Omental fat pad (tissue), 4 donors: ENCODE data around the gene CLEC16A. TPM values are rescaled to one million over a fixed set of nuclear protein-coding genes. Genes with fewer than 3 reads are reported as not detected.
"Not testable (repeated sequence)": the region's sequence is repeated elsewhere in the genome, so short reads cannot be mapped to it uniquely, and the experiment has no call there.

Source experiments
- ATAC-seq: fragments of 150-250 bp; one replicate; pipeline ENCODE4 v1.9.1; 2016; ENCODE audit warnings: mild to moderate bottlenecking, moderate library complexity; ENCODE audit not compliant: low FRiP score
- DNase-seq: peaks from one replicate; pipeline ENCODE4 v3.0.0-alpha.2; 2019; ENCODE audit warnings: low spot score
- total RNA-seq, 4 donors: library from RNA; depleted of rRNA; stranded (reverse); fragments of >200 nt; gene quantifications; one replicate each; pipeline ENCODE4 v1.1.0, GENCODE V29; 2016
- TF ChIP-seq, protein P1 (sequence below), 3 donors: fragments of 450-650 bp; IDR thresholded peaks; one replicate each; pipeline ENCODE4 v1.5.1; 2016 to 2017; ENCODE audit warnings: antibody characterized with exemption in 3 of 3, mild to moderate bottlenecking in 3 of 3, moderate library complexity in 2 of 3

CLEC16A gene
- total RNA-seq, 4 donors from 2014 or later = 24.0 to 36.9 (median 29.5) TPM

DNA sequence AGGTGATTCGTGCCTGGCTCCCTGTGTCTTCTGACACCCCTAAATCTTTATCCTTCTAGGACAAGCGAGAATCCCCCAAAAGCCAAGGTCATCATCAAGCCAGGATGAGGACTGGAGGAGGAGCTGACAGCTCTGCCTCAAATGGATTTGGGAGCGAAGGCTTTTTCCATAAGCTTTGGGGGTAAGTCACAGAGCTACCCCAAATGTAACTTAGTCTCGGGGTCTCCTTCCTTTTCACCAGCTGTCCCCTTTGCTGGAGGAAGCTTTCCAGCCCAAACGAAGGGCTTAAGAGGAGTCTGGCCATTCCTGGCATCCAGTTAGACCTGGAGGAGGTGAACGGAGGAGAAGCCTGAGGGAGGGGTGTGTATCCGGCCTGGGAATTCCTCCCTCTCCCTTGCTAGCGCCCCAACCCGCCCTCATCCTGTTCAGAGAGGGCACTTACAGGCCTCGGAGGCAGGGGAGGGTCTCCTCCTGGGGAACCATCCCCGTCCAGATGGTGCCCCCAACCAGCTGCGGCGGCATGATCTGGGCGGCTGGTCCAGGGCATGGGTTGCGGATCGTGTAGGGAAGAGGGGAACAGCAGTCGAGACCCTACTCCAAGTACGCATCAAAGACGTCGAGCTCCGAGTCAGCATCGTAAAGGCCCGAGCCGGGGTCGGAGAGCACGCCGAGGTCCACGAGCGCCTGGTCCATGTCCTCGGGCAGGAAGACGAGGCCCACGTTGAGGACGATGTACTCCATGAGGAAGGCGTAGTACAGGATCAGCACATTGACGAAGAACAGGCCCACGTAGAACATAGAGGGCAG lies 3.0 kb upstream of the CLEC16A start:
- TF ChIP-seq, protein P1, sequence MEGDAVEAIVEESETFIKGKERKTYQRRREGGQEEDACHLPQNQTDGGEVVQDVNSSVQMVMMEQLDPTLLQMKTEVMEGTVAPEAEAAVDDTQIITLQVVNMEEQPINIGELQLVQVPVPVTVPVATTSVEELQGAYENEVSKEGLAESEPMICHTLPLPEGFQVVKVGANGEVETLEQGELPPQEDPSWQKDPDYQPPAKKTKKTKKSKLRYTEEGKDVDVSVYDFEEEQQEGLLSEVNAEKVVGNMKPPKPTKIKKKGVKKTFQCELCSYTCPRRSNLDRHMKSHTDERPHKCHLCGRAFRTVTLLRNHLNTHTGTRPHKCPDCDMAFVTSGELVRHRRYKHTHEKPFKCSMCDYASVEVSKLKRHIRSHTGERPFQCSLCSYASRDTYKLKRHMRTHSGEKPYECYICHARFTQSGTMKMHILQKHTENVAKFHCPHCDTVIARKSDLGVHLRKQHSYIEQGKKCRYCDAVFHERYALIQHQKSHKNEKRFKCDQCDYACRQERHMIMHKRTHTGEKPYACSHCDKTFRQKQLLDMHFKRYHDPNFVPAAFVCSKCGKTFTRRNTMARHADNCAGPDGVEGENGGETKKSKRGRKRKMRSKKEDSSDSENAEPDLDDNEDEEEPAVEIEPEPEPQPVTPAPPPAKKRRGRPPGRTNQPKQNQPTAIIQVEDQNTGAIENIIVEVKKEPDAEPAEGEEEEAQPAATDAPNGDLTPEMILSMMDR (IDR thresholded peaks at IDR 0.05) = no peak
- ATAC-seq (no peak), DNase-seq (no peak)

DNA sequence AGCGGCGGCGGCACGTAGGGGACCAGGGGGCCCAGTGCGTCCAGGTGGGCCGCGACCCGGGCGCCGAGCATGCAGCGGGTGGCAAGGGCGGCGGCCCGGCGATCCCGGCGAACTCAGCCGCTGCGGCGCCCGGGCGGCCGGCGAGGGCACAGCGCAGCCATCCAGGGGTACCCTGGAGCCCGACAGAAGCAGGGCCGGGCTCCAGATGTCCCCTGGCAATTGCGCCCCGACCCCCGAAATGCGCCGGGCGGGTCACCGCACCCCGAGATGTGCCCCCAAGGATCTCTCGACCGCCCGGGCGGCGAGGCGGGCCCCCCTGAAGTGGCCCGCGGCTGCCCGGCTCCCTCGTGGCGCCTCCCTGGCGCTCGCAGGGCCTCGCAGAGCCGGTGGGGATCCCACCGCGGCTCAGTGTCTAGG lies 2.4 kb upstream of the CLEC16A start:
- DNase-seq, ATAC-seq: not testable (repeated sequence)

DNA sequence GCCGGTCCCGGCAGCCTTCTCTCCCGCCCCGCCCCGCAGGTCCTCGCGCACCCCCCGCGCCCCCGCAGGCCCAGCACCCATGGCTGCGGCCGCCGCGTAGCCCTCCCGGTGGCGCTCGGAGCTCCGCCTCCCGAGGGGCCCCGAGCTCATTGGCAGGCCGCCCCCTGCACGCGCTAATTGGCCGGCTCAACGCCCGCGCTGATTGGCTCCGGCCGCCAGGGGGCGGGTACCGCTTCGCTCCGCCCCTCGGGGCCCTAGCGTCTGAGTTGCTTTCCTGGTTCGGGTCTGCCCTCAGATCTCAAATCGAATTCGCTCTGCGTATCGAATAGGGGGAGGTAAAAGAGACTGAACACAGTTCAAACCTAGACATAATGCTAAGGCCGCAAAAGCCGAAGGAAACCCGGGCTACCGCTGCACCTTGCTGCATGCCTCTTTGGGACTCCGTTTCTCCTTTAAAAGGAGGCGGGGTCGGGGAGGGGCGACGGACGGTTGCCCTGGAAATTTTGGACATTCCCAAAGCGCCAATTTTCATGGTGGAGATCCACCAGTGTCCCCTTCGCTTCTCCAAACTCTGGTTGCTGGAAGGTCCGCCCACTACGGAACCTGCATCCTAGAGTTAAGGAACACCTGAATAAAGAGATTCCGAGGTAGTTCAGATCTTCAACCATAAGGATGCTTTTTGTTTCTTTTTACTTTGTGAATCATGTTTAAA lies 1.9 kb upstream of the CLEC16A start, which contains the start of gene DEXI:
Gene DEXI (minus strand): TSS at position 117 of the 712 bp plus-strand sequence. CDS start 463 bp downstream, outside the sequence.
- TF ChIP-seq, protein P1 (IDR thresholded peaks at IDR 0.05) = no peak
- ATAC-seq (peak; percentile 75), DNase-seq (peak; percentile 74)

DNA sequence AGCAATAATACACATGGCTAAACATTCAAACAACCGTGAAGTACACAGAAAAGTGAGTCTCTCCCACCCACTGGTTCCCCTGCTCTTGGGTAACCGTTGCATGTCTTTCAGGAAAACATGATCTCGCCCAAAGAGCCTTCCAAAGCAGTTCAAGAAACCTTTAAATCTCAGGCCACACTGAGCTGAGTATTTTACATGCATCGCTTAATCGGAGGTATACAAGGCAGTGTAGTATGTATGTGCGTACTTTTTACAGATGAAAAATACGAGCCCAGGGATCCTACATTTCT lies 1.4 kb upstream of the CLEC16A start:
- TF ChIP-seq, protein P1 (IDR thresholded peaks at IDR 0.05) = no peak
- ATAC-seq = no peak
- DNase-seq = no peak

DNA sequence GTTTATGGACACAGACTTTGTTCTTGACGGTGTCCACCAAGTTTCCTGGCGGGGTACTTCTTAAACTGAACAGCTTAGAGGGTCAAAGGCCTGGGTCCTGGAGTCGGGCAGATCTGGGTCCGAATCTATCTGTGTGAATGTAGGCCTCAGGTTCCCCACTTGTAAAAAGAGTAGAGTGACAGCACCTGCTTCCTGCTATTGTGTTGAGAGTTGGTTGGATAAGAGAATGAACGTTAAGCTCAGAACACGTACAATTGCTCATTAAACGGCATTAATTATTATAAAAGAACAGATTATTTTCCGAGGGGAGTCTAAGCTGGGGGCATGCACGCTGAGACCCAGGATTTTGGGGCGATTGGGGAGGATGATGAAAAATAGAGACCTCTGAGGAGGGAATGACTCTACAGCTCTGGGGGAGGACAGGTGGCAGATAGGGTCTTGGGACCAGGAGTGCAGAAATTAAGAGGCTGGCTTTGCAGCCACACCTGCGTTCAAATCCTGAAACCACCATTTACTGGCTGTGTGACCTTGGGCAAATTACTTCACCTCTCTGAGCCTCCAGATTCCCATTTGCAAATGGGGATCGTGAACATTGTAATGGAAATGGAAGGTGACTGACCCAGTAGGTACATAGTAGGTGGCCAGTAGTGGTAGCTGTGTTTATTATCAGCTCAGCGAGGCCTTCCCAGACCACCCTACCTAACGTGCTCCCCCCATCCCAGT lies 862 bp downstream of the CLEC16A start:
- TF ChIP-seq, protein P1 (IDR thresholded peaks at IDR 0.05) = no peak
- DNase-seq (no peak), ATAC-seq (no peak)

DNA sequence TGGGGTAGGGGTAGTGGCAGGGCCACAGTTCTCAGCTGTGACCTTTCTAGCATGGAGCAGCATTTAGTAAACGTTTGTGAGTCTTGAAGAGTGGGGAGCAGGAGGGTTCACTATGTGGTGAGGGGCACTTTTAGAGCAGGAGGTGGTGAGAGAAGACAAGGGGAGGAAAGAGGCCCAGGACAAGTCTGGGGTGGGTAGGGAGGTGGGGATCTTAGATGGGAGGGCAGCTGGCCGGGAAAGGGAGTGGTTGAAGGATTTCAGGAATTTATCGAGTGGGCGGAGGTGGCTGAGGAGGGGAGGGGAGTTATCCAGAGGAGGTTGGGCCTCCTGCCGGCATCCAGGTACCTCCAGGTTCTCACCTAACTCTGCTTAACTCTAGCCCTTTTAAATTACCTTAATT lies 1.9 kb downstream of the CLEC16A start:
- no peak for DNase-seq
- TF ChIP-seq, protein P1 (IDR thresholded peaks at IDR 0.05) = no peak
- ATAC-seq = no peak

DNA sequence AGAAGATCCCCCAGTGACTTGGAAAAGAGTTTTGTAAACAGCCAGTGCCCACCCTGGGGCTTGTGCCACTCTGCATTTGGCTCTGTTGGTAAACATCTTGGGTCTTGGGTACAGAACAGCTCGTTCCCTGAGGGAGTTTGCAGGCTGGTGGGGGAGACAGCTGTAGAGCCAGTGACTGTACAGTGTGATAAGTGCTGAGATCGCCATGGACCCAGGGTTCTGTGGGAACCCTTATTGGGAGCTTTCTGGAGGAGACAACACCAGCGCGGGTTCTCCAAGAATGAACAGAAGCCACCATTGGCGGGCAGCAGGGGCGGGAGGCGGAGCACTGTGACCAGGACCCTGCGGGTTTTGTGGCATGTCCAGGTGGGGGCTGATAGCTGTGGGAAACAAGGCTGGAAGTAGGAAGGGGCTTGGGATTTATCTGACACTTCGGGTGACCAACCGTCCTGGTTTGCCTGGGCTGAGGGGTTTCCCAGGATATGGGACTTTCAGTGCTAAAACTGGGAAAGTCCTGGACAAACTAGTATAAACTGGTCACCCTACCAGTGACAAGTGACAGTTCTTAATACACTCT lies 2.9 kb downstream of the CLEC16A start:
- TF ChIP-seq, protein P1 (IDR thresholded peaks at IDR 0.05) = no peak
- no peak for ATAC-seq

More for the DNA sequence above, 2.9 kb downstream of the CLEC16A start:
- no peak for DNase-seq
